ENCODE data around the gene RPP25L.

Gene RPP25L

DNA sequence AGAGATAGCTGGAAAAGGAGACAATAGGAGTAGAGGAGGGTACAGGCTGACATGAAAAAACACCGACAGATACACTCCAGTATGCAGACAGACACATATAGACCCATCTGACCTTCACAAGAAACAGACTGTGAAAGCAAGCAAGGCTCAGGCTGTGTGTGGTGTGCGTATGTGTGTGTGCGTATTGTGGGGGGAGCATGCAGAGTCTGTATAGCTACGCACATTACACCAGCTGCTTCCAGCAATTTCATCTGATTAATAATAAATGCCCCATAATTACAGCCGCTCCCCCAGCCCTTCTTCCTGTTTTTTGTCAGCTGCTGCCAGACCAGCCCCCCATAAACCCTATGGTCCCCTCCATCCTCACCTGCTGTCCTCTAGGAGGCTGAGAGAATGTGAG is 29.1 kb downstream of the RPP25L start:
- no peak for DNase-seq

- DNase-seq: no peak
These were observed 30.6 kb downstream of the RPP25L start for GRCh38 chr9:34581318-34581717.

DNA sequence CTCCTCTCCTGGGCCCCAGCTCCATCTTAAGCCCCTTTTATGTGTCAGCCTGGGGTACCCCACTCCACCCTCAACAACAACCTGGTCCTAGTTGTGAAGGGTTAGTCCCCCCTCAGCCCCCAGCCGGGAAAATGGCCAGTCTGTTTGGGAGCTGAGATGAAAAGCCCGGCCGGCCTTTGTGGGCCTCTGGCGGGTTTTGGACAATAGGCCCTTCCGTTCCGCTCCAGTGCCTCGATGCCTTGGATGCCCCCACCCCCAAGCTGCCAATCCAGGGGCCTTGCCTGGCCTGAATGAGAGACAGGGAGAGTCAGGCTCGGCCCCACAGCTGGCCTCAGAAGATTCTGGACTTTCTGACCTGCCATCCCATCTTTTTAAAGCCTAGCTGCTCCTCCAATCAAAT is 31.5 kb downstream of the RPP25L start:
- DNase-seq: no peak

GRCh38 chr9:34579808-34580163 is 32.1 kb downstream of the RPP25L start:
- no peak for DNase-seq

DNA sequence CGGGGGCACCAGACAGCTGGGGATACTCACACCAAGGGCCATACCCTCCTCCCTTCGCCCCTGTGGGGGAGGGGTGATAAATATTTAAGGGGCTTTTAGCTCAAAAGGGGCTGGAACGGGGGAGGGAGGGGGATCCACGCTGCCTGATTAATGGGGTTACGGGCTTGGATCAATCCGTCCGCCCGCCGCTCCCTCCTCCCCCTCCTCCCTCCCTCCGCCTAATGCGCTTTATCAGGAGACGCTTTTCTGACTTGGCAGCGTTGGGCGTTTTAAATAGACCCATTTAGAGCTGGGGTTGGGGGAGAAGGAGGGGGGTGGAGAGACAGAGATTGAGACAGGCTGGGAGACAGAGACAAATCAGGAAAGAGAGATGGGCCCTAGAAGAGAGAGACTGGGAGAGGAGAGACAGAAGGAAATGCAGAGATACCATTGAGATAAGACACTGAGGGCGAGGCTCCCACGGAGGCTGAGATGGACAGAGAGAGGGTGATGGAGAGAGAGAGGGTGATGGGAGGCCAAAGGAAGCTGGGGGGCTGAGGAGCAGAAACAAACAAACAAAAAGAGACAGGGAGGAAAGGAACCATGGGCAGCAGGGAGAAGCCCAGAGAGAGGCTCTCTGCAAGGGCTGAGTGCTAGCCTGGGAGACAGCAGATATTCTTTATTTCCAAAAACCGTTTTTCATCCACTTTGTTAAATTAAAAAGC is 32.6 kb downstream of the RPP25L start:
- no peak for DNase-seq

GRCh38 chr9:34578241-34579103 is 33.4 kb downstream of the RPP25L start:
- DNase-seq: no peak

DNA sequence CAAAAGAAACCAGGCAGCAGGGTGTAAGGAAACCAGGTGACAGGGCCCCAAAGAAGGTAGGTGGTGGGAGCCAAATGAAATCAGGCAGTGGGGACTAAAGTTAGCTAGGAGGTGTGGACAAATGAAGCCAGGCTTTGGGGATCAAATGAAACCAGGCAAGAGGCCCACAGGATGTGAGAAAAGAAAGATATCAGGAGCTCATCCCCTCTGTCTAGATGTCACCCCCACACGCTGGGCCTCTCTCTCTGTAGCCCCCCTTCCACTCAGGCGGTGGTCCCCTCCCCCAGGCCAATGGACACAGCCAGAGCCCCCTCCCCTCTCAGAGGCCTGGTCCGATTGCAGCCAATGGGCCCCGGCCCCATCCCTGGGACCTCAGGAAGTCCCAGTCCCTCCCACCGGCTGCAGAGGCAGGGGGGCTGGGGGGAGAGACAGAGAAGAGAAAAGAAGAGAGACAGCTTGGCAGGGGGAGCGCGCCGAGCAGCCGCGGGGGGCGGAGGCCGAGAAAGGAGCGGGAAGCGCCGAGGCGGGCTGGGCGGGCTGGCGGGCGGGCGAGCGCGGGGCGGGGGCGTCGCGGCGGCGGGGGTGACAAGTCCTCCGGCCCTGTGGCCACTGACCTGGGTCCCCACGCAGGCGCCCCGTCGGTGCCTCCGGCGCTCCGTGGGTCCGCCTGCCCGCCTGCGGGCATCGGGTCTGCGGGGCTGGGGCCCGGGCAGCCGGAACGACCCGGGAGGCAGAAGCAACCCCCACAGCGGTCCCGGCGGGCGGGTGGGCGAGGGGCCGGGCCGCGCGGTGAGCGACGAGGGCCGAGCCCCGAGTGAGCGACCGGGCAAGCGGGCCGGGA is 34.3 kb downstream of the RPP25L start:
- DNase-seq: no peak

DNA sequence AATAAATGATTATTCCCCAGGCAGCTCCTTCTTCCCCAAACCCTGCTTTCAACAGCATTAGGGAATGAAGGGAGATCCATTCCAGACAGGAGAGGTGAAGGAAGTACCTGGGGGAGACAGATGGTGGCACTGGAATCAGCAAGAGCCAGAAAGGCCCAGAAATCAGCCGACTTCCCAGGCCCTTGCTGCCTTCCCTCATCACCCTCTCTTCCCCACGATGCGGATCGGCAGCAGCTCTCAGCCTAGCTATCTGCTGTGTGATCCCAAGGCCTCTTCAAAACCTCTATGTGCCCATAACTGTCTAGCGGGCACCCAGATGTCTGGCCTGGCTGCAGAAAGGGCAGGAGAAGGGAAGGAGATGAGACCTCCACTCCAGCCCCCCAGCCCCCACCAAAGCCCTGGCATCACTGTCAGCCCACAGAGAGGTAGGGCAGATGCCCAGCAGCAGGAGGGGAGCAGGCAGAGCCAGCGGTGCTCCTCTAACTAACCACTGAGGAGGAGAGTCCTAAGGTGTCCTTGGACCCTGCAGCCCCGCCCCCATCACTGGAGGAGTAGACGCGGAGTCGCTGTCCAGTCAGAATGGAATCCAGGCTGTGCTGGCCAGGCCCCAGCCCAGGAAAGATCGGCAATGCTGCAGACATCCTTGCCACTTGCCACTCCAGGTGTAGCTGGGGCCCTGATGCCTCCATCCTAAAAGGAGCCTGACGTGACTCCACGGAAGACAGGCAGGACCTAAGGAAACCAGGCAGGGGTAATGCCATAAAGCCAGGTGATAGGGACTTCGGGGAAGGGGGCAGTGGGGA is 35.1 kb downstream of the RPP25L start:
- DNase-seq: no peak

- no peak for DNase-seq
These were observed 35.9 kb downstream of the RPP25L start for GRCh38 chr9:34575862-34576596.

GRCh38 chr9:34575241-34575640 is 36.7 kb downstream of the RPP25L start:
- DNase-seq: no peak

DNA sequence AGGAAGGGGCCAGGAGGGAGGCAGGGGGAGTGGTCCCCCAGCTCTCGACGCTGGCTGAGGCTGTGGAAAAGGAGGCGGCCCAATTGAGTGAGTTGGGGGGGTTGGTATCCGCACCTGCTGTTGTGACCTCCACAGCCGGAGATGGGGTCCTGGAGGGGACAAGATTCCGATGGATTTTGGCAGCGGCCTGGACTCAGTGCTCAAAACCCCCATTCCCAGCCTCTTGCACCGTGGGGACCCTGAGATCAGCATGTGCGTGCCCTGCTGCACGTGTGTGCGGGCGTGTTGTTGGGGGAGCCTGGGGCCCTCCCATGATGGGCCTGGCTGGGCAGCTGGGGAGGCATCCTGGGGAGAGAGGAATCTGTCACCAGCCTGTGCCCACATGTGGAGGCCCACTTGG is 37.3 kb downstream of the RPP25L start:
- no peak for DNase-seq

DNA sequence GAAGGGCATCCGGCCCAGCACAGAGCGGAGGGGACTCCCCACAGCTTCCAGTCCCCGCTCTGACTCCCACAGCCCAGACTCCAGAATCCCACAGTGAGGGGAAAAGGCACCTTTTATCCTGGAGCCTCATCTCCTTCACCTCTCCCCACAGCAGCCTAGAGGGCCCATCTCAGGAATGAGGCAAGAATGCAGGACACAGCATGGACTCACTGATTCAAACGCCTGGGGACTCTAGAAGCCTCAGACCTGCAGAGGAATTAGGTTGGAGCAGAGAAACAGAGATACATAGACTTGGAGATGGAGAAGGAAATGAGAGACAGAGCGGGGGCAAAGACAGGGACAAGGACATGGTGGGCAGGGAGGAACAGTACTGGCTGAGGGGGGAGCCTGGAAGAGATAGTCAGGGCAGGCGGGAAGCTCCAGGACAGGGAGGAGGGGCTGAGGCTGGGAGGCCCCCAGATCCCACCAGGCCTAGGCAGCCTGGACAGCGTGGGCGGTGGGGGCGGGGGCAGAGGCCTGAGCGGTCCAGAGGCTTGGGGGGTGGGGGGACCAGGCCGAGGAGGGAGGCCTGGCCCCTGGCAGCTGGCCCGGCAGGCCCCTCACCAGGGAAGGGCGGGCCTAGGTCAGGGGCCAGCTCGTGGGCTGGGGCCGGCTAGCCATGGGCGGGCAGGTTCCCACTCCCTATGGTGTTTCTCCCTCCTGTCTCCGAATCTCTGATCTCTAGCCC is 38.1 kb downstream of the RPP25L start:
- no peak for DNase-seq

DNA sequence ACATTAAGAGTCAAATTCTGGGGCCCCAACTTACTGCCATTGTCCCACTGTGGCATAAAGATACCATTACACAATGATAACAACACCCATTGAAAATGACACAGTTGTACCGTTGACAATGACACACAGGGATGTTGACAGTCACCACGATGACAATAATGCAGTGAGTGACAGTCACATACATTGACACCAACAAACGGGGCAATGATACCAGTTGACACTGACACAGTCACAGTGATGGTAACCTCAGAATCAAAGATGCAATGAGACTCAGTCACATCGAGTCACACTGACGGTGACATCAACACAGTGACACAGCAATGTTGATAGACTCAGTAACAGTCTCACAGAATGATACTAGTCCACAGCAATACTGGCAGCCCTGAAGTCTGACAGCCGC is 39.3 kb downstream of the RPP25L start:
- DNase-seq: no peak

DNA sequence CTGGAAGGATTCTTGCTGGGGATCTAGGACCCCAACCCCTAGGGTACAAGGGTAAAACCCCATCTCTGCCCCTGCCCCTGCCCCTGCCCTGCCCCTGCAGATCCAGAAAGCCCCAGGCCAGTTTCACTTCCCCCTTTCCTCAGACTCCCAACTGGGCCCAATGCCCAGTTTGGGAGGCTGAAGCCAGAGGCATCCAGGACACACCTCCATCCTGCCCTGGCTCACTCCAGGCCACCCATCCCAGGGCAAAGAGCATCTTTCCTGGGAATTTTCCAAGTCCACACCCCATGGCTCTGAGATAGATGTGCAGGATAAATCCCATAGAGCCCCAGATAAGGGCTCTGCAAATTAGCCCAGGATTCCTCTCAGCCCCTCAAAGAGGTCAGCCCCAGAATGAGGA is 39.8 kb downstream of the RPP25L start:
- DNase-seq: no peak

DNA sequence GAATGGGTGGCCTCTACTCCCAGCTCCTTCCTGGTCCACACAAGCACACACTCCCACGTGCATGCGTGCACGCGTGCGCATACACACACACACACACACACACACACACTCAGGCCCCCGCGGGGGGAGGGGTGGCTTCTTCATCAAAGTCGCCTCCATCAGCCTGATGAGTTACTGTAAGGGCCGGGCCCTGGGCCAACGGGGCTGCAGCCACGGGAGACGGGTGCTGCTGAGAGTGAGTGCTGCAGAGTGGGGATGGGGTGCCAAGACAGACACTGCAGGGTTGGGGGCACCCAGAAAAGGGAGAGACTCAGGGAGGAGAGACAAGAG is 40.5 kb downstream of the RPP25L start:
- no peak for DNase-seq

- DNase-seq: no peak
These were observed 41.0 kb downstream of the RPP25L start for GRCh38 chr9:34570809-34571480.

- DNase-seq: no peak
These were observed 41.5 kb downstream of the RPP25L start for GRCh38 chr9:34570376-34570775.

- DNase-seq: no peak
These were observed 43.1 kb downstream of the RPP25L start for GRCh38 chr9:34568774-34569173.

GRCh38 chr9:34568133-34568532 is 43.8 kb downstream of the RPP25L start:
- no peak for DNase-seq

DNA sequence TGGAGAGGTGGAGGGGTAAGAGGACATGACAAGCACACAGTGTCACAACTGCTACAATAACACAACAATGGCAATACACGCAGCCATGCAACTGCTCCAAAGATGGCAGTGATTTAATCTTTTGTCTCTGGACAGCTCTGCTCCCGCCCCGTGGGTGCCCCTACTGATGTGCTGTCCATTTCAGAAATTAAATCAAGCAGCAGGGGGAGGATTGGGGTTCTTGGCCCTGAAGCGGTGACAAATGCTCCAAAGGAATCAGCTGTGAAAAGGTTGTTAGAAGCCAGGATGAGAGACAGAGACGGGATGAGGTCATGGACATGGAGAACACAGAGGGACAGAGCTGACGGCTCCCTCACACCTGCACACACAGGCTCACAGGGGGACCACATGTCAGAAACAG is 44.9 kb downstream of the RPP25L start:
- no peak for DNase-seq

GRCh38 chr9:34566322-34566721 is 45.6 kb downstream of the RPP25L start:
- DNase-seq: no peak
